Activated naive CD4-positive, alpha-beta T cell treated with anti-CD3 and anti-CD28 coated beads, Interleukin-2, amount 50 U/mL, for 24 hours (primary cell): Measurements from ENCODE around the gene SHF.

ENCODE experiments used
- H3K27ac Mint-ChIP-seq: one replicate; pipeline ENCODE4 v1.8.0; 2021; ENCODE audit warnings: mild to moderate bottlenecking, mixed read lengths
- H3K27me3 Mint-ChIP-seq: one replicate; pipeline ENCODE4 v1.8.0; 2021; ENCODE audit warnings: mixed read lengths
- H3K36me3 Mint-ChIP-seq: one replicate; pipeline ENCODE4 v1.8.0; 2021; ENCODE audit warnings: mixed read lengths
- H3K4me1 Mint-ChIP-seq: one replicate; pipeline ENCODE4 v1.8.0; 2021; ENCODE audit warnings: mixed read lengths
- H3K4me3 Mint-ChIP-seq: one replicate; pipeline ENCODE4 v1.8.0; 2021; ENCODE audit warnings: mild to moderate bottlenecking, mixed read lengths
- H3K9me3 Mint-ChIP-seq: one replicate; pipeline ENCODE4 v1.8.0; 2021; ENCODE audit warnings: mixed read lengths

Gene SHF

DNA sequence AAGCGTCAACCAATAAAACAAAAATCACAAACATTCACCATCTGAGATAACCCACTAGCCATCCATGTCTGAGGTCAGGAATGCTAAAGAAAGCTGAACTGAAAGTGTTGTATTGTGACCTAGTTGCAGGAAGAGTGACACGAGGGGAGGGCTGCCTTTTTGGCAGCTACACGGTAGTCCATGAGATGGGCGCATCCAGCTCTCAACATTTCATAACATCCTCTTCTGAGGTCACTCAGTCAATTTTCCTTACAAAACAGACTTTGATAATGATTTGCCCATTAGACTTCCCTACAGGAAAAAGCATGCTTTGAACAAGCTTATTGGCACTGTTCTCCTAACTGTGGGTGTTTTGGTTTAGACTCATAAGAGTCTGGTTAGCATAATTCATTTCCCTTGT, 15.4 kb upstream of the SHF start:
- Mint-ChIP-seq H3K4me1 (peaks cover 16% of the 10 kb centered on the region), H3K9me3 (no peaks in the 10 kb centered on the region), H3K27ac (no peak overlapping the region), H3K36me3 (no peaks in the 10 kb centered on the region), H3K4me3 (no peak overlapping the region), H3K27me3 (peaks cover 2% of the 10 kb centered on the region)

DNA sequence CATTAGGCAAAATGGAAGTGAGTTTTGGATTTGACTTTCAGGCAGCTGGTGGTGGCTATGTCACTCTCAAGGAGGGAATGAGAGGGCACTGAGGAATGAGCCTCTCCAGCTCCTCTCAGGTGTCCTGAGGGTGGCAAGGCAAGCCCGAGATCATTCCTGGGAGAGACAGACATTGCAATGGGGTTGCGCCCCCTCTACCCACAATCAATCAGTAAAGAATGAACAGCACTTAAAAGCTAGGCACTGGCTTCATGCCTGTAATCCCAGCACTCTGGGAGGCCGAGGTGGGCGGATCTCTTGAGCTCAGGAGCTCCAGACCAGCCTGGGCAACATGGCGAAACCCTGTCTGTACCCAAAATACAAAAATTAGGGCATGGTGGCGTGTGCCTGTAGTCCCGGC, 14.1 kb upstream of the SHF start:
- Mint-ChIP-seq H3K27ac (no peak overlapping the region), H3K9me3 (no peaks in the 10 kb centered on the region), H3K4me3 (no peak overlapping the region), H3K27me3 (no peaks in the 10 kb centered on the region), H3K4me1 (peaks cover 22% of the 10 kb centered on the region), H3K36me3 (no peaks in the 10 kb centered on the region)

DNA sequence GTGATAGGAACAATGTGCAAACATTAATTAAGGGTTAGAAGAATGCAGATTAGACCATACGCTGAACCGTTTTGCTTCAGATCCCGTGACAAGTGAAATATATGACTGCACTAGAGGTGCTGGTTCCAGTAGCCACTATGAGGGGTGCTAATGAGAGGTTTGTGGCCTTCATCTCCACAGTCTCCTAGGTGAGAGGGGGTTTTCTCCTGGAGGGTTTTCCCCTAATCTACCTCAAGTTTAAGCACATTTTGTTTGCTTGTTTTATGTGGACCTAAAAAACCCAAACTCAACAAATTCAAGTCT, 13.7 kb upstream of the SHF start:
- Mint-ChIP-seq H3K27me3 (no peaks in the 10 kb centered on the region), H3K9me3 (no peaks in the 10 kb centered on the region), H3K27ac (no peak overlapping the region), H3K4me3 (no peak overlapping the region), H3K36me3 (no peaks in the 10 kb centered on the region), H3K4me1 (peaks cover 22% of the 10 kb centered on the region)

DNA sequence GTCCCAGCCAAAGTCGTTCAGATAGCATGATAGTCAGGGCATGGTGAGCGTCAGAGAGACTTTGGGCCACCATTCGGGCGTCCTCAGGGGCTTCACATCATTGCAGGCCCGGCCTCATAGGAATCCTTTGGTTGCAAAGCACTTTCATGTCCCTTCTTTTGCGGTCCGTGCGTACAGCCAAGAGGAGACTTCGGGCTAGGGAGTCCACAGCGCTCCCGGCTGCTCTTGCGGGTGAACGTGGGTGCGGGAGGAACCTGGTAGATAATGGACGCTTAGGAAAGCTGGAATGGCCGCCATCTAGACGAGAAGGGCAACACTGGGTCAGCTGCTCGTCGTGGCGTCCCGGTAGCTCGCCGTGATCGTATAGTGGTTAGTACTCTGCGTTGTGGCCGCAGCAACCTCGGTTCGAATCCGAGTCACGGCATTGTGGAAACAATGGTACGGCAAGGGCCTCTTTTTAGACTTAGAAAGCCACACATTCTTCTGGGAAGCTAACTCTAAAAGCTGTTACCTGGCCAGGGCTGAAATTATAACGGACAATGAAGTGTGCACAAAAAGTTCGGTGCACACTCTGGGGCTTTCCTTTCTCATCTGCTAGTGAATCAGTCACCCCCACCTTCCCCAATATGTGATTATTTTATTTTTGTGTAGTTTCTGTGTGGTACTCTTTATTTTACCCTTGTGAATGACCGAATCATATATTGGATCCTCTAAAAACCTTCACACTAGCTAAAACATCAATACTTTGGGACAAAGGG, 13.2 kb upstream of the SHF start:
- Mint-ChIP-seq H3K27ac (no peak overlapping the region), H3K36me3 (no peaks in the 10 kb centered on the region), H3K4me1 (peaks cover 22% of the 10 kb centered on the region), H3K4me3 (no peak overlapping the region), H3K27me3 (no peaks in the 10 kb centered on the region), H3K9me3 (no peaks in the 10 kb centered on the region)

DNA sequence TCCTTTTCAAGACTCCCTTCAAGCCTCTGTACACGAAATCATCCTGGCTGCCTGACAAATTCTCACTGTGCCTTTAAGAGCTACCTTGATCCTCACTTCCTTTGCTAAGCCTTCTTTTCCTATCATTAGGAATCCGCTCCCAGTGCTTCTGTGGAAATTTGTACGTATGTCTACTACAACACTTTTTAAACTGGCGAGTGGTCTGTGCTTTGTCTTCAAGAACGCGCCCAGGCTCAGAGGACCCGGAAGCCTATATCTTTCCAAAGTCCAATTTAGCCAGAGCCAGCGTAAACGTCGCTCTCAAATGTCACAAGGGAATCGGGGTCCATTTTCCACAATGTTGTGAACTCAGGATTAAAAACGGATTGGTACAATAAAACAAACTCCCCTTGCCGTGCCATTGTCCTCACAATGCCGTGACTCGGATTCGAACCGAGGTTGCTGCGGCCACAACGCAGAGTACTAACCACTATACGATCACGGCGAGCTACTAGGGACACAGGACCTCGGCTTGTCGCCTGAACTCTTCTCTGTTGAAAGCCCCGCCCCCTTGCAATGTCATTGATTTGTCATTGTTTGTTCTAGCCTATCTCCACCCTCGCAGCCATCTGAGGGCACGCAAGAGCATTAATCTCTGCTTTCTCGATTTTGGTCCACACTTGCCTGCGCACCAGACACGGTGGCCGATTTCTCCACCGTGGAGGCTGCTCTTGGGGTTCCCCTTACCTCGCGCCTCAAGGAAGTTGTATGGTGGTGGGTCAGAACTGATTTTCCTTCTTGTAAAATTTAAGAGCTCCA, 12.4 kb upstream of the SHF start:
- Mint-ChIP-seq H3K27me3 (no peaks in the 10 kb centered on the region), H3K4me1 (peaks cover 22% of the 10 kb centered on the region), H3K9me3 (no peaks in the 10 kb centered on the region), H3K36me3 (no peaks in the 10 kb centered on the region), H3K4me3 (no peak overlapping the region), H3K27ac (no peak overlapping the region)

DNA sequence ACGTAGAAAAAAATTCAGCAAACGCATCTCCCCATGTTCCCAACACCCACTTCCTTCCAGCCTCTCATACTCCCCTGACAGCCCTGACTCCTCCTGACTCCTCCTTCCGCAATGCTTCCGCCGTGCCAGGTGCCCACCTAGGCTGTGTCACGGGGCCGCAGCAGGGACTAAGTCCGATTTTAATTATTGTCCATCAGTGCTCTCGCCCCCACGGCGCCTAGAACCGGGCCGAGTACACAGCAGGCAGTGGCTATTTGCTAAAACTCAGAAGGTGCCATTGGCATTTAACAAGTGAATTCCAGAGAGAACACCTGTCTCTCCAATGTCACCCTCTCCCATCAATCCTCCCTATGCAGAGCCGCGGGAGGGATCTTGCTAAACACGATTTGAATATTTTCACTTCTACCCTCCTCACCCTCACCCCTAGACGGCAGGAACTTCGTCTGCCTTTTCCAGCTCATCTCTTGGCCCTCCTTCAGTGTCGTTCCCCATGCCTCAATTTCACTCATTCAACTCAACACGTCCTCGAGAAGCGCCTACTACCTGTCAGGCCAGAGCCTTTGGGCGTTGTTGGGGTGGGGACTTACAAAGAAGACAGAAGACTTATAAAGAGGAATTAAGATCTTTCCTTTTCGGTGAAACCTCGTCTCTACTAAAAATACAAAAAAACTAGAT, 11.5 kb upstream of the SHF start:
- Mint-ChIP-seq H3K27me3 (no peaks in the 10 kb centered on the region), H3K4me1 (peaks cover 18% of the 10 kb centered on the region), H3K36me3 (no peaks in the 10 kb centered on the region), H3K4me3 (no peak overlapping the region), H3K27ac (no peak overlapping the region), H3K9me3 (no peaks in the 10 kb centered on the region)

DNA sequence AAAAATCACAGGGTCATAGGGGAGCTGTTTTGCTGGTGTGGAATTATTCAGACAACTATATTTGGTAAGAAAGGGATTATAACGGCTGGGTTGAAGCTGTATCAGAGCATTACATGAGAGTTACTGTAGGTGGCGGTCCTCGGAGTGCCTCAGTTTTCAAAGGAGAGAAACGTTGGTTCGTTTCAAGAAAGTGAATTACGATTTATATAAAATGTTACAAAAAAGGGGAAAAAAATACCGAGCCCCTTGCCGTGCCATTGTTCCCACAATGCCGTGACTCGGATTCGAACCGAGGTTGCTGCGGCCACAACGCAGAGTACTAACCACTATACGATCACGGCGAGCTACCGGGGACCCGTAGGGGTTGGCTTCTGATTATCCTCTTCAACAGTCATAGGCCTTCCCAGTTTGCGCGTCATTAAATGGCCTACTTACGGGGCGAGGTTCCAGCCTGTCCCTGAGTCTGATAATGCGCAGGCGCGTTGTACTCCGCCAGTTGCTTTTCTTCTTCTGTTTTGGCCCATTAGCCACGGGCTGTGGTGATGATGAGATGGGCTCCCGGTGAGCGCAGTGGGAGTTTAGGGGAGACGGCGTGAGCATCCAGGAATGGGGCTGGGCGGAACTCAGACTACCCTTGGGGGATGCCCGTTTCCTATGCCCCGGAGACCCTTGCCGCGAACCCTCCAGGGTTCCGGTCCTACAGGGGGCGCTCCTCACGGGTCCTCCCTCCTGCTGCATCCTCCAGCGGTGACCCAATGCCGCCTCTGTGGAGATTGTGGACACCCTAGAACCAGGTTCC, 10.8 kb upstream of the SHF start:
- Mint-ChIP-seq H3K4me3 (no peak overlapping the region), H3K9me3 (no peaks in the 10 kb centered on the region), H3K4me1 (peaks cover 18% of the 10 kb centered on the region), H3K27me3 (no peaks in the 10 kb centered on the region), H3K36me3 (no peaks in the 10 kb centered on the region), H3K27ac (no peak overlapping the region)

DNA sequence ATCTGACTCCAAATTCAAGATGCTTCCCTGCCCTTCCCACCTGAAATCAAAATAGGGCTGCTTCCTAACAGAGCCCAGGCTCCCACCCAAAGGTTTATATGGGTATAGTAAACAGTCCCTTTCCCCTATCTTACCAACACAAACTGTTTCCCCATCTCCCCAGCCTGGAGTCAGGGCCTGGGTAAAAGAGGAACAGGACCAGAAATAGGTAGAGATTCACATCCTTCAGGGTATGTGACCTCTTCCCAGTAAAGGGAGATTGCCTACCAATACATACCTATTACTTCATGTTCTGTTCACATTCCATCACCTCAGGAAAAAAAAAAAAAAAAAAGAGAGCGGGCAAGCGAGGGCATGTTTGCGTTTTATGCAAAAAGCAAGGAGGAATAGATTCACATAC, 9.7 kb upstream of the SHF start:
- H3K27me3 Mint-ChIP-seq, result no peaks in the 10 kb centered on the region
- H3K4me1 Mint-ChIP-seq, result peaks cover 18% of the 10 kb centered on the region
- H3K36me3 Mint-ChIP-seq, result no peaks in the 10 kb centered on the region
- H3K9me3 Mint-ChIP-seq, result no peaks in the 10 kb centered on the region
- peak overlapping the region; percentile 90 for H3K27ac Mint-ChIP-seq
- no peak overlapping the region for H3K4me3 Mint-ChIP-seq

DNA sequence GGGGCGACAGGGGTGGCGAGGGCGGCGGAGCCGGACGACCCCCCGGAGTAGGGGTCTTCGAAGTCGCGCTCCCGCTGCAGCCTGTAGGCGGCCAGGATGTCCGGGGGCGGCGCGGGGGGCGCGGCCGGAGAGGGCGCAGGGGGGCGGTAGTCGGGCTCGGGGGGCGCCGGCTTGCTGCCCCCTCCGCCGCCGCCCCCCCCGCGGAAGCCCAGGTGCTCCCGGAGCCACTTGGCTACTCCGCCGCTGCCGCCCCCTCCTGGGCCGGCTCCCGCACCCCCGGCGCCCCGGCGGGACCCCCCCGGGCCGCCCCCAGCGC, 230 bp downstream of the SHF start:
- peaks cover 51% of the 10 kb centered on the region for H3K4me1 Mint-ChIP-seq
- no peak overlapping the region for H3K27ac Mint-ChIP-seq
- no peak overlapping the region for H3K4me3 Mint-ChIP-seq
- H3K36me3 Mint-ChIP-seq, result peaks cover 4% of the 10 kb centered on the region
- no peaks in the 10 kb centered on the region for H3K9me3 Mint-ChIP-seq
- H3K27me3 Mint-ChIP-seq, result no peaks in the 10 kb centered on the region

DNA sequence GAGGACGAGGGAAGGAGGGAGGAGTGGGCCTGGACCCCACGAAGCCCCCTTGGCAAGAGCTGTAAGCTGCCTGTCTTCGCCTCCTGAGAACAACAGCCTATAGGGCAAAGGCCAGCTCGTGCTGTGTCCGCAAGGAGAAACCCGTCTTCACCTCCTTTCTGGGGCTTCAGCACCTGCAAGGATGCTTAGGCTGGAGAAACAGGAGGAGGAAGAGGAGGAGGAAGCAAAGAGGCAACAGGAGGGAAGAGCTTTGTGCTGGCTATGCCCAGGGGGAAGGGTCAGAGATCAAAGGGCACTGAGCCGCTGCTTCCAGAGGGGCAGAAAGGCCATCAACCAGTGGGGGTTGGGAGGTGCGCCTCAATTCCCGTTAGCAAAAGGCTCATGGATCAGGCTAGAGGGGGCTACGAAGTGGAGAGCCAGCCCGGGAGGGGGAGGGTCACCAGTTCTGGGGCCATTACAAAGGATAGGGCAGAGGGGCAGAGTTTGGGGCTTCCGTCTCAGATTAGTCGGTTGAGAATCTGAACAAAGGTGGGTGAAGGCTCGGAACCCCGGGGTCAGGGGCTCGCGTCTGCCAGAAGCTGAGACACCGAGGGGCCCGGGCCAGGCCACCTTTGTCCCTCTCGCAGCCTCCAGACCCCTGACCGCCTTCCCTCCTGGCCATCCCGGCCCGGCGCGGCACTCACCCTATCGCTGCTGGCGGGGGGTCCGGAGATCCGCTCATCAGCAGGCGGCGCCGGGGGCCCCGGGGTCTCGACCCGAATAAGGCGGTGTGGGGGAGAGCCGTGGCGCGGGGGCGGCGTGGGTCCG, 792 bp downstream of the SHF start:
- Mint-ChIP-seq H3K36me3 (peaks cover 4% of the 10 kb centered on the region), H3K4me3 (peak overlapping the region; percentile 89), H3K27ac (peak overlapping the region; percentile 87), H3K27me3 (no peaks in the 10 kb centered on the region), H3K9me3 (no peaks in the 10 kb centered on the region), H3K4me1 (peaks cover 54% of the 10 kb centered on the region)

DNA sequence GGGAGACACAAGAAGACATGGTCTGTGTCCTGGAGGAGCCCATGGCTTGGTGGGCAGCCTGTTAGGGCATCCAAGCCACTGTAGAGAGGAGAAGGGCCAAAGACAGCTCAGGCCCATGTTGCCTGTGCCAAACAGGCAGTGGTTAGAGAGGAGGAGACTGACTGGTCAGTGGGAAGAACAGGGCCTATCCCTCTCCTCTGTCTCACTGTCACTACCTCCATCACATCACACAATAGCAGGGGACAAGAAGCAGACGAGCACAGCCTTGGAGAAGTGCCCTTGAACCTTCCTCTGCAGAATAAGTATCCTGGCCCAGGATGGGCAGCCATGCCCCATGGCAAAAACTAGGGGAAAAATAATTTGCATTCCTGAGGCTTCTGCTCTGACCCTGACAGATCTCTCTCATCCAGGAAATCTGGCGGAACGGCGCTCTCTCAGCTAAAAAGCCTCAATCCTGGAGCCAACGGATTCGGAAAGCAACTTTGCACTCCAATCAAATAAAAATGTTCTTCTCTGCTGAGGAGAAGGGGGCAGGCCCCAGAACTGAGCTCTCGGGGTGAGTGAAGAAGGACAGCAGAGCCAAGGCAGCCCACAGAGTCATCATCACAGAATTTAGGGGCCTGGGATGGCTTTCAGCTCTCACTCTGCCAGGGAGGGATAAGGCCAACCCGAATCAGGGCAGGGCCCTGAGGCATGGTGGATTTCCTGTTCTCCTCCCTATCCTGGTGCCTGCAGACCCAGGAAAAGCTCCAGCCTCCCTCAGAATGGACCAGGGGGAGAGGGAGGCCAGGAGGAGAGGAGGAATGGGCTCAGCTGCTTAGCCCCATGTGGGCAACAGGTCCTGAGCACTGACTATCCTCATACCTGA, 1.6 kb downstream of the SHF start:
- Mint-ChIP-seq H3K27me3 (no peaks in the 10 kb centered on the region), H3K4me1 (peaks cover 55% of the 10 kb centered on the region), H3K27ac (peak overlapping the region; percentile 66), H3K36me3 (peaks cover 4% of the 10 kb centered on the region), H3K9me3 (no peaks in the 10 kb centered on the region), H3K4me3 (peak overlapping the region; percentile 89)

DNA sequence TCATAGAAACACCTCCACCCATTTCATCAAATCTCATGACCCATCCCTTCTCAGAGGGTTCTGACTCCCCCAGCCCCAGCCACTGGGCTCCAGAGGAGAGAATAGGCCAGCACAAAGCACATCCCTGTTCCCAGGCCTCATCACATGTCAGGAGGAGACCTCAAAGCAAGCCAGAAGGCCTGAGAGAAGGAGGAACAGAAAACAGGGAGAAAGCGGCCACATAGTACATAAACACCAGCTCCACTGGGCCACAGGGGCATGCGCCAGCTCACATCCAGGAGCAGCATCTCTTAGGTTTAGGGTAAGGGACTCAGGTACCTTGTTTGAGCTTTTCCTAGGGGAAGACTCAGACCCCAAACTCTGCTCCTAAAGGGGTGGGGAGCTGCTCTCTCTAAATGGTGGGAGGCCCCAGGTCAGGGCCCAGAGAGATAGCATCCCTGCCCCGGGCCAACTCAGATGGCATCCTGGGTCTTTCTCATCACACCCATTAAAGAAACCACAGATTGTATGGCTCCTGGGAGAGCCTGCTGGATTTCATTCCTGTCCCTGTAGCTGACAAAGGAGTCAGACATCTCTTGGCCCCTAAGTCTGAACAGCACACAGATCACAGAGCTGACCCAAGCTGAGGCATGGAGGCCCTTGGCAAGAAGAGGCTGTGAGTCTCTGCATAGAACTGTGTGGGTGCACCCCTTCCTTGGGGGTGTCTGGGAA, 2.5 kb downstream of the SHF start:
- Mint-ChIP-seq H3K27me3 (no peaks in the 10 kb centered on the region), H3K4me3 (peak overlapping the region; percentile 89), H3K9me3 (no peaks in the 10 kb centered on the region), H3K36me3 (peaks cover 7% of the 10 kb centered on the region), H3K4me1 (peaks cover 57% of the 10 kb centered on the region), H3K27ac (peak overlapping the region; percentile 83)

DNA sequence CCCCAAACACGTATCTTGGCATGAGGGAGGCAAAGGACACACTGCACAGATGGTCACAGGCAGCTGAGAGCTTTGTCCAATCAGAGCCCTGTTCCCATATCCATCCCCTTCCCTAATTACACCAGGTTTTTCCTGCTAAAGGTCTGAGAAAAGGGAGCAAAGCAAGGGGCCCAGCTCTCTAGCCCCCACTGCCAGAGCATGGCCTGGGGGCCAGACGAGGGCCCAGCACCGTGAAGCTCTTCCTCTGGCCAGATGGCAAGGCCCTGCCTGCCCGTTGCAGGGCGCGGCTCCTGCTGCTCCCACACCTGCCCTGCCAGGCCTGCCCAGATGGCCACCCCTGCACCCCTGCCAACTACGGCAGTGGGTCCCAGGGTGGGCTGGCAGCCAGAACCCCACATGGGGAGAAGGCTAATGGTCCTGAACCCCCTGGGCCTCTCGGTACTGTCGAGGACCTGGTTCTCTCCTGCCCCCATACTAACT, 3.2 kb downstream of the SHF start:
- Mint-ChIP-seq H3K4me1 (peaks cover 56% of the 10 kb centered on the region), H3K4me3 (peak overlapping the region; percentile 89), H3K36me3 (peaks cover 7% of the 10 kb centered on the region), H3K9me3 (no peaks in the 10 kb centered on the region), H3K27ac (peak overlapping the region; percentile 83), H3K27me3 (no peaks in the 10 kb centered on the region)

DNA sequence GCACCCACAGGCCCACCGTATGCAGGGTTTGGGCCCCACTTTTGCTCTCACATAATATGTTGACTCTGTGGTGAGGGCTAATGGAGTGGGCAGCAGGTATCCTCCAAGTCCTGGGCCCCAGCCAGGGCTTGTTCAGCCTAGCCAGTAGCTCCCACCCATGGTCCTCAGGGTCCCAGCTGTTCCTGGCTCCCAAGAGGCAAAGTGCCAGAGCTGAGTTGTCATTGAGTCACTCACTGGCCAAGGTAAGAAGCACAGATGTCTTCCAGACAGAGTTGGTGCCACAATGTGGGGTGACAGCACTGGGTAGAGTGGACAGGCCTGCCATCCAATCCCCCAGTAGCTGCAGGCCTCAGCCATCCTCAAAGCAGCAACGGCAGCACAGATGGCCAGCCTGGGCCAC, 4.3 kb downstream of the SHF start:
- H3K4me3 Mint-ChIP-seq, result peak overlapping the region; percentile 43
- no peaks in the 10 kb centered on the region for H3K27me3 Mint-ChIP-seq
- H3K4me1 Mint-ChIP-seq, result peaks cover 53% of the 10 kb centered on the region
- peaks cover 7% of the 10 kb centered on the region for H3K36me3 Mint-ChIP-seq
- H3K27ac Mint-ChIP-seq, result peak overlapping the region; percentile 91
- no peaks in the 10 kb centered on the region for H3K9me3 Mint-ChIP-seq
